Psoas muscle (tissue), 8 donors: Measurements from ENCODE around the gene CETP. TPM values are rescaled to one million over a fixed set of nuclear protein-coding genes. Genes with fewer than 3 reads are reported as not detected.

Experiments
- ATAC-seq, 4 donors: fragments of 200-7000 bp; cut with Tn5 transposase; one replicate each; pipeline ENCODE4 v1.9.1; 2020; ENCODE audit warnings: moderate library complexity in 3 of 4, mild to moderate bottlenecking in 2 of 4
- DNase-seq, 2 donors: peaks; one replicate each; pipeline ENCODE4 v3.0.0-alpha.2; 2020
- H3K27ac ChIP-seq: fragments of 200-600 bp; one replicate; pipeline ENCODE4 v1.8.0; 2022
- H3K27me3 ChIP-seq, 3 donors: fragments of 200-600 bp in 1 of 3; one replicate each; pipeline versions ENCODE4 v1.6.1 to v1.8.0; 2013 to 2022; ENCODE audit warnings: low read length in 2 of 3, mild to moderate bottlenecking in 2 of 3, moderate library complexity in 1 of 3; ENCODE audit not compliant: insufficient read depth in 3 of 3
- H3K36me3 ChIP-seq, 2 donors: fragments of 200-600 bp in 1 of 2; one replicate each; pipeline versions ENCODE4 v1.6.1 to v1.8.0; 2013 to 2022; ENCODE audit warnings: low read depth in 1 of 2, mild to moderate bottlenecking in 1 of 2, moderate library complexity in 1 of 2; ENCODE audit not compliant: insufficient read depth in 1 of 2
- H3K4me1 ChIP-seq: fragments of 200-600 bp; one replicate; pipeline ENCODE4 v1.8.0; 2022
- H3K4me3 ChIP-seq: fragments of 200-600 bp; one replicate; pipeline ENCODE4 v1.8.0; 2022; ENCODE audit warnings: mild to moderate bottlenecking
- H3K9me3 ChIP-seq: fragments of 200-600 bp; one replicate; pipeline ENCODE4 v1.8.0; 2022
- CTCF ChIP-seq: fragments of 200-600 bp; IDR thresholded peaks from one replicate; pipeline ENCODE4 v1.8.0; 2022; ENCODE audit warnings: antibody characterized with exemption
- WGBS, 3 donors: extraction: QIAGEN DNeasy Blood & Tissue Kit; methylation state at CpG; one replicate each; pipeline versions ENCODE4 v1.1.6 to v1.1.7; 2013; 5-methylcytosine and 5-hydroxymethylcytosine counted together
- intact Hi-C, 2 donors: fragments of 100-400 bp; cut with DNase I; formaldehyde crosslinking; loops; one replicate each; pipeline versions ENCODE4 v1.11.0 to v1.14.2; 2022
- polyA plus RNA-seq, 3 donors: library from polyadenylated mRNA; stranded (reverse); fragments of 200-250 nt; gene quantifications; one replicate each; pipeline ENCODE4 v1.2.3, GENCODE V29; 2013
- total RNA-seq, 4 donors: library from RNA; stranded (reverse); fragmentation: NEBNext Ultra II Directional in 2 of 4; extraction: Animal tissue kit (Norgen Biotek cat#: 25700) in 2 of 4; gene quantifications; one replicate each; pipeline versions ENCODE4 v1.2.1 to v1.2.4, GENCODE V29; 2021 to 2023
- donor health status: healthy with polysubstance abuse.
- donor health status: DM: no; HTN: no; CAD: no; lungs with moderate emphysema.
- donor health status: Bipolar disorder and iron deficiency.
- donor health status: healthy.
- donor health status: DM: yes; HTN: yes; CAD: no.
- donor health status: DM: no; HTN: no; CAD: no.
- donor health status: DM: no; HTN: no; CAD: no.
- donor health status: DM: yes; HTN: yes; CAD: no.

The CETP gene
- total and polyA plus RNA-seq, 7 donors, result 0.05 to 0.67 (median 0.17) TPM; not detected in 2

GRCh38 chr16:56953006-56953405, 8.7 kb upstream of the CETP start:
- H3K9me3 ChIP-seq, result no peaks in the 10 kb centered on the region
- TF ChIP-seq CTCF, result no peak
- H3K27me3 ChIP-seq, result no peaks in the 10 kb centered on the region
- H3K27ac ChIP-seq, result no peak overlapping the region
- H3K36me3 ChIP-seq, result peaks cover 0 to 13% of the 10 kb centered on the region in 2 donors
- ATAC-seq (no peak), DNase-seq (no peak)
- no peaks in the 10 kb centered on the region for H3K4me1 ChIP-seq
- H3K4me3 ChIP-seq, result no peak overlapping the region
- WGBS, 3 donors, result 72 to 87% (median 86%) methylated on average over 6 of the region's 6 CpGs
- intact Hi-C loops, result no loop called here

GRCh38 chr16:56956076-56956475, 5.7 kb upstream of the CETP start:
- H3K27ac ChIP-seq, result no peak overlapping the region
- no peaks in the 10 kb centered on the region for H3K27me3 ChIP-seq
- H3K36me3 ChIP-seq, result no peaks in the 10 kb centered on the region
- no peaks in the 10 kb centered on the region for H3K4me1 ChIP-seq
- 81 to 85% (median 84%) methylated on average over 4 of the region's 4 CpGs for WGBS, 3 donors
- DNase-seq (no peak), ATAC-seq (no peak)
- no peak for TF ChIP-seq CTCF
- intact Hi-C loops, result no loop called here
- no peak overlapping the region for H3K4me3 ChIP-seq
- H3K9me3 ChIP-seq, result no peaks in the 10 kb centered on the region

GRCh38 chr16:56956756-56957155, 5.0 kb upstream of the CETP start:
- 60 to 70% (median 67%) methylated on average over 4 of the region's 4 CpGs for WGBS, 3 donors
- Histone ChIP-seq H3K27ac (no peak overlapping the region), H3K9me3 (no peaks in the 10 kb centered on the region), H3K4me3 (no peak overlapping the region), H3K4me1 (no peaks in the 10 kb centered on the region), H3K27me3 (no peaks in the 10 kb centered on the region), H3K36me3 (no peaks in the 10 kb centered on the region)
- ATAC-seq, result no peak
- no peak for TF ChIP-seq CTCF
- intact Hi-C loops, result no loop called here
- no peak for DNase-seq

- intact Hi-C loops, result loop anchor here in 1 of 2 donors (10.0 kb wide), 1 partner anchor 1894 kb away; no protein-coding TSS in a partner anchor
- Histone ChIP-seq H3K36me3 (no peaks in the 10 kb centered on the region), H3K9me3 (no peaks in the 10 kb centered on the region), H3K27ac (no peak overlapping the region), H3K4me1 (peaks cover 5% of the 10 kb centered on the region), H3K4me3 (no peak overlapping the region), H3K27me3 (no peaks in the 10 kb centered on the region)
- 50 to 55% (median 54%) methylated on average over 13 of the region's 13 CpGs for WGBS, 3 donors
- ATAC-seq, result no peak
- DNase-seq, result peak in 1 of 2 donors; percentile 21
- no peak for TF ChIP-seq CTCF
These were observed 969 bp upstream of the CETP start for GRCh38 chr16:56960681-56961281.

GRCh38 chr16:56961386-56961785, 364 bp upstream of the CETP start:
- Histone ChIP-seq H3K9me3 (no peaks in the 10 kb centered on the region), H3K4me3 (no peak overlapping the region), H3K27ac (no peak overlapping the region), H3K27me3 (no peaks in the 10 kb centered on the region), H3K36me3 (no peaks in the 10 kb centered on the region), H3K4me1 (peaks cover 5% of the 10 kb centered on the region)
- WGBS, 3 donors, result 33 to 47% (median 39%) methylated on average over 3 of the region's 3 CpGs
- intact Hi-C loops, result loop anchor here in 1 of 2 donors (10.0 kb wide), 1 partner anchor 1893 kb away; no protein-coding TSS in a partner anchor
- no peak for TF ChIP-seq CTCF
- ATAC-seq, result no peak
- DNase-seq, result no peak
